ENCODE results near the gene GPR39.

GPR39 gene

GRCh38 chr2:132477436-132477835, 60.8 kb downstream of the GPR39 start:
- in situ Hi-C loops (cut with MboI; ENCODE audit: low pct_unique_long_range_greater_than_20kb, low sequenced_read_pairs, unreplicated experiment) = no loop called here
- TF ChIP-seq, protein P1, sequence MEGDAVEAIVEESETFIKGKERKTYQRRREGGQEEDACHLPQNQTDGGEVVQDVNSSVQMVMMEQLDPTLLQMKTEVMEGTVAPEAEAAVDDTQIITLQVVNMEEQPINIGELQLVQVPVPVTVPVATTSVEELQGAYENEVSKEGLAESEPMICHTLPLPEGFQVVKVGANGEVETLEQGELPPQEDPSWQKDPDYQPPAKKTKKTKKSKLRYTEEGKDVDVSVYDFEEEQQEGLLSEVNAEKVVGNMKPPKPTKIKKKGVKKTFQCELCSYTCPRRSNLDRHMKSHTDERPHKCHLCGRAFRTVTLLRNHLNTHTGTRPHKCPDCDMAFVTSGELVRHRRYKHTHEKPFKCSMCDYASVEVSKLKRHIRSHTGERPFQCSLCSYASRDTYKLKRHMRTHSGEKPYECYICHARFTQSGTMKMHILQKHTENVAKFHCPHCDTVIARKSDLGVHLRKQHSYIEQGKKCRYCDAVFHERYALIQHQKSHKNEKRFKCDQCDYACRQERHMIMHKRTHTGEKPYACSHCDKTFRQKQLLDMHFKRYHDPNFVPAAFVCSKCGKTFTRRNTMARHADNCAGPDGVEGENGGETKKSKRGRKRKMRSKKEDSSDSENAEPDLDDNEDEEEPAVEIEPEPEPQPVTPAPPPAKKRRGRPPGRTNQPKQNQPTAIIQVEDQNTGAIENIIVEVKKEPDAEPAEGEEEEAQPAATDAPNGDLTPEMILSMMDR (IDR thresholded peaks at IDR 0.05; ENCODE audit: extremely low read depth, insufficient read depth, missing control alignments) = no peak
- no peak for DNase-seq (ENCODE audit: low spot score)

DNA sequence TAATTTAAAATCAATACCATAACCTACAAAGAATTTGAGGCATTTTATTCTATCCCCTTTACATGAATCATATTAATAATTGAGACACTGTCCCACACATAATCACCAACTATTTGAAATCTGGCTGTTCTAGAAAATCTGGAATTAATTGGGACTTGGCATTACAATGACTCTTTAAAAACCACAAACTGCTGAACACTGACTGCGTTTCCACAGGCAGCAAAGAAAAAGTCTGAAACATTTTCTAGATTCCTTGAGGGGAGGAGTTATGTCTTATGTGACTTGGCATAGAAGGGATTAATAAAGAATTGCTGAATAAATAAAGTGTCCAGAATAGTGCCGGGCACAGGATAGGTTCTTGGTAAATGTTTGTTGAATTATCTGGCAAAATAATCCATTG, 61.4 kb downstream of the GPR39 start:
- TF ChIP-seq, protein P1 (IDR thresholded peaks at IDR 0.05; ENCODE audit: extremely low read depth, insufficient read depth, missing control alignments) = no peak

DNA sequence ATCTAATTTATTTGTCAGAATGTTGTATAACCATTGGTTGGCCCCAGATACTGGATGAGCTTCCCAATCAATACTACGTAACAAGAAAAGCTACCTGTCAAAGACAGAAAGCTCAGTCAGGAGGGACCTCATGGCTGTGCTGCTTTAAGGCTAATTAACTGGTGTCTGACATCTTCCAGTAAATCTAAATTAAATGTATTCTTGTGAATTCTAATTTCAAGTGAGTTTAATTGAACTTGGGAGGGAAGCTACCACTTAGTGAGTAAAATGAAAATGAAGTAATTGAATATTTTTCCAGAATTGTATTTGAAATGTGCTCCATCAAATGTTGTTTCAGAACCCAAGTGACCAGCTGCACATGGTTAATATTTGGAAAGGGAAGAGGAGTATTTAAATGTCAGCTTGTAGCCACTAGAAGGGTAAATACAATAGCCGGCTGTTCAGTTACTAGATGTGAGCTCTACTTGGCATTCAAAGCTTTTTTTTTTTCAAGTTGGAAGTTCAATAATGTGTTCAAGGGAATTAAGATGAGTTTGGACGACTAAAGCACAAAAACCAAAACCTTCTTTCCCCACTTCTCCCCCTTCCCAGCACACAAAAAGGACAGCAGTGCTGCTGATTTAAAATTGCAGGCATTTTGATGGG, 62.0 kb downstream of the GPR39 start:
- in situ Hi-C loops (cut with MboI; ENCODE audit: low pct_unique_long_range_greater_than_20kb, low sequenced_read_pairs, unreplicated experiment) = no loop called here
- no peak for DNase-seq (ENCODE audit: low spot score)
- TF ChIP-seq, protein P1 (IDR thresholded peaks at IDR 0.05; ENCODE audit: extremely low read depth, insufficient read depth, missing control alignments) = no peak

More for the DNA sequence above, 61.4 kb downstream of the GPR39 start:
- in situ Hi-C loops (cut with MboI; ENCODE audit: low pct_unique_long_range_greater_than_20kb, low sequenced_read_pairs, unreplicated experiment) = no loop called here
- no peak for DNase-seq (ENCODE audit: low spot score)

- TF ChIP-seq, protein P1 (IDR thresholded peaks at IDR 0.05; ENCODE audit: extremely low read depth, insufficient read depth, missing control alignments) = no peak
- DNase-seq (ENCODE audit: low spot score) = no peak
- in situ Hi-C loops (cut with MboI; ENCODE audit: low pct_unique_long_range_greater_than_20kb, low sequenced_read_pairs, unreplicated experiment) = no loop called here
Measured at GRCh38 chr2:132479155-132479554, 62.5 kb downstream of the GPR39 start.

DNA sequence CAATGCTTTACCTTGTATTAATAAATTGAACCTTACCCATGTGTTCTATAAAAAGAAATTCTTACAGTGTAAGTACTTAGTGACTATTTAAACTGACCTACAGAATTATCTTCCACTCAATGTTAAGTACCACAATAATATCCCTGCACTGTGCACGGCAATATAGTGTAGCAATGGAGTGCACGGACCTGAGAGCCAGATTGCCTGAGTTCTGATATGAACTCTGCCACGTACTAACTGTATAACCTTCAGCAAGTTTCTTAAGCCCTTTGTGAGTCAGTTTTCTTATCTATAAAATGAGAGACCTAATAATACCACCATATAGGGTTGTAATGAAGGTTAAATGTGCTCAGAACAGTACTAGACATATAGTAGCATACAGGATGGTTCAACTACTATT, 66.2 kb downstream of the GPR39 start:
- in situ Hi-C loops (cut with MboI; ENCODE audit: low pct_unique_long_range_greater_than_20kb, low sequenced_read_pairs, unreplicated experiment) = no loop called here
- DNase-seq (ENCODE audit: low spot score) = no peak
- TF ChIP-seq, protein P1 (IDR thresholded peaks at IDR 0.05; ENCODE audit: extremely low read depth, insufficient read depth, missing control alignments) = no peak

GRCh38 chr2:132484144-132484543, 67.5 kb downstream of the GPR39 start:
- in situ Hi-C loops (cut with MboI; ENCODE audit: low pct_unique_long_range_greater_than_20kb, low sequenced_read_pairs, unreplicated experiment) = no loop called here
- TF ChIP-seq, protein P1 (IDR thresholded peaks at IDR 0.05; ENCODE audit: extremely low read depth, insufficient read depth, missing control alignments) = no peak
- no peak for DNase-seq (ENCODE audit: low spot score)

Data from GM13977 (cell line).